ENCODE data around the gene CHCHD6.

The CHCHD6 gene

DNA sequence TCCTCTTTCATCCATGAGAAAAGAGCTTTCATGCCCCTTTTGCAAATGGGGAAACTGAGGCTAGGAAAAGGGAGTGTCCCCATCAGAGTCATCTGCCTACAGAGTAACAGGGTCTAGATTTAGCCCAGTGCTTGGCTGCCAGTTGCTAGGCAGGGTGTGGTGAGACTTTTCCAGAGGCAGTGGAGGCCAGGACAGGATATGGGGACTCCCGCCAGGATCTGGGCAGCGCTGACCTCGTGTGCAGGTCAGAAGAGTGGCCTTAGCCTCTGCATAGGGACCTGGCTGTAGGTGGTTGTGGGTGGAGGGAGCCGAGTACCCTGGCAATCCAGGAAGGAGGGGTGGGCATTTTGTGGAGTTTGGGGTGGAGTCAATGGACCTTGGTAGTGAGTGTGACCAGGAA, 283.1 kb downstream of the CHCHD6 start:
- no peak overlapping the region for H3K4me3 ChIP-seq (ENCODE audit: low read length)
- TF ChIP-seq, protein P1, sequence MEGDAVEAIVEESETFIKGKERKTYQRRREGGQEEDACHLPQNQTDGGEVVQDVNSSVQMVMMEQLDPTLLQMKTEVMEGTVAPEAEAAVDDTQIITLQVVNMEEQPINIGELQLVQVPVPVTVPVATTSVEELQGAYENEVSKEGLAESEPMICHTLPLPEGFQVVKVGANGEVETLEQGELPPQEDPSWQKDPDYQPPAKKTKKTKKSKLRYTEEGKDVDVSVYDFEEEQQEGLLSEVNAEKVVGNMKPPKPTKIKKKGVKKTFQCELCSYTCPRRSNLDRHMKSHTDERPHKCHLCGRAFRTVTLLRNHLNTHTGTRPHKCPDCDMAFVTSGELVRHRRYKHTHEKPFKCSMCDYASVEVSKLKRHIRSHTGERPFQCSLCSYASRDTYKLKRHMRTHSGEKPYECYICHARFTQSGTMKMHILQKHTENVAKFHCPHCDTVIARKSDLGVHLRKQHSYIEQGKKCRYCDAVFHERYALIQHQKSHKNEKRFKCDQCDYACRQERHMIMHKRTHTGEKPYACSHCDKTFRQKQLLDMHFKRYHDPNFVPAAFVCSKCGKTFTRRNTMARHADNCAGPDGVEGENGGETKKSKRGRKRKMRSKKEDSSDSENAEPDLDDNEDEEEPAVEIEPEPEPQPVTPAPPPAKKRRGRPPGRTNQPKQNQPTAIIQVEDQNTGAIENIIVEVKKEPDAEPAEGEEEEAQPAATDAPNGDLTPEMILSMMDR (conservative IDR thresholded peaks at IDR 0.05; ENCODE audit: low read length), result no peak
- no peak for DNase-seq (ENCODE audit: low read depth)

DNA sequence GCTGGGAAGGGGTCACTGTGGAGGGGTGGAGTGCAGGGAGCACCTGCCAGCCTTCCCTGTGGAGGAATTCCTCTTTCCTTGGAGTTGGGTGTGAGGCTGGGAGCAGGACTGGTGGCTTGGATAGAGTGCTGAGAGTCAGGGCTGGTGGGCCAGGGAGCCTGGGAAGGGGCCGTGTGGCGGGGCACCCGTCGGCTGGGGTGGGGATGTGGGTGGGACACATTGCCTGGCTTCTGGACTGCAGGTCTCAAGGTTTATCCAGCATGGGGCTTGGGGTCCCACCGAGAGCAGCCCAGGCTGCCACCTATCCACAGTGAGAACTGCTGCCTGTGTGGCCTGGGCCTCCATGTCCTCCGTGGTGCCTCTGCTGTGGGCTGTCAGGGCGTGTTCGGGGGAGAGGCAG, 283.6 kb downstream of the CHCHD6 start:
- no peak overlapping the region for H3K4me3 ChIP-seq (ENCODE audit: low read length)
- TF ChIP-seq, protein P1 (conservative IDR thresholded peaks at IDR 0.05; ENCODE audit: low read length), result no peak
- DNase-seq (ENCODE audit: low read depth), result no peak

DNA sequence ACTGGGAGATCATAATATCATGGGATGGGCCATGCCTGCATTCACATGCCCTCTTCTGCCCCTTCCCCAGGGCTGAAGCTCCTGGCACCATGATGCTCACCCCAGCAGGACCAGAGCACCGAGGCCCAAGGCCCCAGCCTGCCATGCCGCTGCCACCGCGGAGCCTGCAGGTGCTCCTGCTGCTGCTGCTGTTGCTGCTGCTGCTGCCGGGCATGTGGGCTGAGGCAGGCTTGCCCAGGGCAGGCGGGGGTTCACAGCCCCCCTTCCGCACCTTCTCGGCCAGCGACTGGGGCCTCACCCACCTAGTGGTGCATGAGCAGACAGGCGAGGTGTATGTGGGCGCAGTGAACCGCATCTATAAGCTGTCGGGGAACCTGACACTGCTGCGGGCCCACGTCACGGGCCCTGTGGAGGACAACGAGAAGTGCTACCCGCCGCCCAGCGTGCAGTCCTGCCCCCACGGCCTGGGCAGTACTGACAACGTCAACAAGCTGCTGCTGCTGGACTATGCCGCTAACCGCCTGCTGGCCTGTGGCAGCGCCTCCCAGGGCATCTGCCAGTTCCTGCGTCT, 284.5 kb downstream of the CHCHD6 start:
- no peak for DNase-seq (ENCODE audit: low read depth)
- TF ChIP-seq, protein P1 (conservative IDR thresholded peaks at IDR 0.05; ENCODE audit: low read length), result no peak
- no peak overlapping the region for H3K4me3 ChIP-seq (ENCODE audit: low read length)

DNA sequence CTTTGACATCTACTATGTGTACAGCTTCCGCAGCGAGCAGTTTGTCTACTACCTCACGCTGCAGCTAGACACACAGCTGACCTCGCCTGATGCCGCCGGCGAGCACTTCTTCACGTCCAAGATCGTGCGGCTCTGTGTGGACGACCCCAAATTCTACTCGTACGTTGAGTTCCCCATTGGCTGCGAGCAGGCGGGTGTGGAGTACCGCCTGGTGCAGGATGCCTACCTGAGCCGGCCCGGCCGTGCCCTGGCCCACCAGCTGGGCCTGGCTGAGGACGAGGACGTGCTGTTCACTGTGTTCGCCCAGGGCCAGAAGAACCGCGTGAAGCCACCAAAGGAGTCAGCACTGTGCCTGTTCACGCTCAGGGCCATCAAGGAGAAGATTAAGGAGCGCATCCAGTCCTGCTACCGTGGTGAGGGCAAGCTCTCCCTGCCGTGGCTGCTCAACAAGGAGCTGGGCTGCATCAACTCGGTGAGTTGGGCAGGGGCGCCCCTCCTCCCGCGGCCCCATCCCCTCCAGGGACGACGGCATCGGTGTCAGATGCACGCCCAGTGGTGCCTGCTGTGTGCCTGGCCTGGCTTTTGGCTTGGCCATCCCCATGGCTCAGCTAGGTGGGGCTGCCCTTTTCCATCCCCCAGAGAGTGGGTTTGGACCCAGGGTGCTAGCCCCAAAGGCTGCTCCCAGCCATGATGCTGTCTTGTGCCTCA, 285.4 kb downstream of the CHCHD6 start:
- H3K4me3 ChIP-seq (ENCODE audit: low read length), result no peak overlapping the region
- no peak for DNase-seq (ENCODE audit: low read depth)
- TF ChIP-seq, protein P1 (conservative IDR thresholded peaks at IDR 0.05; ENCODE audit: low read length), result no peak

DNA sequence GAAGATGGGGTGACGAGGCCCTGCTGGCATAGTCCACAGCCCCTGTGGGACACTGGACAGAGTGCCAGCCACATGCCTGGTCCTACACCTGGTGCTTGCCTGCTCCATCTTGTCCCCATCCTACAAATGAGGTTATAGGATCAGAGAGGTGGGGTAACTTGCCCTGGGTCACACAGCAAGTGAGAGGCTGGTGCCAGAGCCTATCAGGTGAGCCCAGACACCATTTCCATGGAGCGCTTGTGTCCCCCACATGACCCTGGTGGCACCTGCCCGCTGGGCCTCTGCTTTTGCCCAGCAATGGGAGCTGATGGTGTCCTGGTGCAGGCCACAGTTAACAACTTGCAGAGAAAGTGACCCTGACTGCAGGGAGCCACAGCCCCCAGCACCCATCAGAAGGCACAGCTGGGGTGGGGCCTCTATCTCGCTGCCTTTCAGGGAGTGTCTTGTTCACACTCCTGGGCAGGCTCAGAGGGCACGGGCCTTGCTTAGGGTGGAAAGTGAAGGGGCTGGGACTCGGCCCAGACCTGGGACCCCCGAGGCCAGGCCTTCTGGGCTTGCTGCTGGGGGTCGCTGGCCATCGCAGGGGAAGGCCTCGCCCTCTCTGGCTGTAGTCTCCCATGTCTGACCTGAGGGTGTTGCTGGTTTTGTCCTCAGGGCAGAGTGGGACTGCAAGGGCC, 286.1 kb downstream of the CHCHD6 start:
- DNase-seq (ENCODE audit: low read depth), result no peak
- no peak overlapping the region for H3K4me3 ChIP-seq (ENCODE audit: low read length)
- TF ChIP-seq, protein P1 (conservative IDR thresholded peaks at IDR 0.05; ENCODE audit: low read length), result no peak

DNA sequence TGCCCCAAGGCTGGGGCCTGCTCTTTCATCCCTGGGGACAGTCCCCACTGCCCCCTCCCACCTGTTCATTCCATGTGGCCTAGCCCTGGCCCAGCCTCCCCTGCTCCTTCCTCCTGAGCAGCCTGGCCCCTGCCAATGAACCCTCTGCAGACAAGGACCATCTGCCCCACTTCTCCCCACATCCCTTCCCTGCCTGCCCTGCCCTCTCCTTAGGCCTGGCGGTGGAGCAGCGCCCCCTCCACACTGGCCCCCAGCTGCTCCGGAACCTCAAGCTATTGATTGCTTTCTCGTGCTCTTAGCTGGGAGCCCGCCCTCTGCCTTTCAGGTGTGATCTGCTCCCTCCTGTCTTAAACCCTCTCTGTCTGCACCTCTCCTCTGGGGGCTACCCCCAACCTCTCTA, 286.9 kb downstream of the CHCHD6 start:
- TF ChIP-seq, protein P1 (conservative IDR thresholded peaks at IDR 0.05; ENCODE audit: low read length), result no peak
- H3K4me3 ChIP-seq (ENCODE audit: low read length), result no peak overlapping the region
- DNase-seq (ENCODE audit: low read depth), result no peak
